Measurements from ENCODE around the gene PLEKHG4B.

PLEKHG4B gene

GRCh38 chr5:173392-174290, 81.7 kb downstream of the PLEKHG4B start:
- no peak for DNase-seq

GRCh38 chr5:174291-174600, 82.3 kb downstream of the PLEKHG4B start:
- no peak for DNase-seq

GRCh38 chr5:174876-175465, 83.0 kb downstream of the PLEKHG4B start:
- DNase-seq: no peak

GRCh38 chr5:176296-176823, 84.4 kb downstream of the PLEKHG4B start:
- no peak for DNase-seq

- DNase-seq: no peak
Measured at GRCh38 chr5:178110-178509, 86.1 kb downstream of the PLEKHG4B start.

- DNase-seq: no peak
Measured at GRCh38 chr5:179401-179800, 87.4 kb downstream of the PLEKHG4B start.

GRCh38 chr5:180286-180918, 88.4 kb downstream of the PLEKHG4B start:
- no peak for DNase-seq

GRCh38 chr5:181160-181559, 89.2 kb downstream of the PLEKHG4B start:
- DNase-seq: no peak

GRCh38 chr5:181566-181965, 89.6 kb downstream of the PLEKHG4B start:
- no peak for DNase-seq

GRCh38 chr5:182126-182525, 90.2 kb downstream of the PLEKHG4B start:
- DNase-seq: no peak

- DNase-seq: no peak
Measured at GRCh38 chr5:184471-184870, 92.5 kb downstream of the PLEKHG4B start.

- no peak for DNase-seq
Measured at GRCh38 chr5:185095-186070, 93.4 kb downstream of the PLEKHG4B start.

GRCh38 chr5:186091-187041, 94.4 kb downstream of the PLEKHG4B start:
- DNase-seq: no peak

- DNase-seq: no peak
Measured at GRCh38 chr5:187042-187431, 95.1 kb downstream of the PLEKHG4B start.

GRCh38 chr5:187617-188451, 95.9 kb downstream of the PLEKHG4B start:
- no peak for DNase-seq

GRCh38 chr5:188488-189481, 96.8 kb downstream of the PLEKHG4B start:
- DNase-seq: peak; percentile 89

- no peak for DNase-seq
Measured at GRCh38 chr5:189486-189885, 97.5 kb downstream of the PLEKHG4B start.

GRCh38 chr5:189976-190365, 98.0 kb downstream of the PLEKHG4B start:
- no peak for DNase-seq

- no peak for DNase-seq
Measured at GRCh38 chr5:190366-191035, 98.5 kb downstream of the PLEKHG4B start.
